Activated CD4-positive, alpha-beta T cell treated with anti-CD3 and anti-CD28 coated beads, Interleukin-2, amount 50 U/mL, for 24 hours (primary cell): ENCODE data around the gene FAM229B.
"Not testable (repeated sequence)": the region's sequence is repeated elsewhere in the genome, so short reads cannot be mapped to it uniquely, and the experiment has no call there.

Experiments
- DNase-seq, 2 donors: peaks; one replicate each; pipeline ENCODE4 v3.0.0-alpha.2; 2020; ENCODE audit warnings: low read depth in 1 of 2, low spot score in 1 of 2

FAM229B gene

DNA sequence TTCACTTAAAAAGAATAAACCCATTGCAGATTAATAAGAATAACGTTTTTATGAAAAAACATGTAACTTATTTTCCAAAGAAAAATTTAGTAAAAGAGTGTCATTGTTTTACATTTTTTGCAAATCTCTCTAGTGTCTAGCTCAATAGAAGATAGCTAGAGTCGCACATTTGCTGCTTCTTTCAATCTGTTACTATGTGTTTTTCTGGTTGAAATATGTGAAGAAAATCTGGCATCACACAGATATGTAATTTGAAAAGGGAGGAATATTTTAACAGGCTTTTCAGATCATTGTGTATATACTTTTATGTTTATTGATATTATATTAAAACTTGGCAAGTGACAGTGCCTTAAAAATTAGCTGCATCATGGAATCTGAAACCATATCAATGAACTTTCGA lies 24.4 kb upstream of the FAM229B start:
- no peak for DNase-seq

DNA sequence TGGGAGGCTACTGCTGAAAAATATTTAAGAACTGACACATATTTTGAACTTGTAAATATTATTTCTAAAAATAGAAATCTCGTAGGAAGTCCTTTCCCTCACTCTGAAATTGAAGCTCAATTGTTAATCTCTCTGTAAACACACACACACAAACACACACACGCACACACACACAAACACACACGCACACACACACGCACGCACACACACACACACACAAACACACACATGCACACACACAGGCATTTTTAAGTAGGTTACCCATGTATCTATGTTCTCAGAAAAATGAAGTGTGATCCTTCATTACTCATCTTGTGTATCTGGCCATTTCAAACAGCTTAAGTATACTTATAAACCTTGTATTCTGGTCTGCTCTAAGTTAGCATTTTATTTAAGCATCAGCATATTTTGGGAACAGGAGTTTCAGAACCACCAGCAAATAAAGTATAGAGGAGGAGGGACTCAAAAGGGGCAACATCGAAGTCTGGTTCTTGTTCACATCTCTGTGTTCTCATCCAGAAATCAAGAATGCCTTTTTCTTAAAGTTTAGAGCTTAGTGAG lies 21.9 kb upstream of the FAM229B start:
- no peak for DNase-seq

DNA sequence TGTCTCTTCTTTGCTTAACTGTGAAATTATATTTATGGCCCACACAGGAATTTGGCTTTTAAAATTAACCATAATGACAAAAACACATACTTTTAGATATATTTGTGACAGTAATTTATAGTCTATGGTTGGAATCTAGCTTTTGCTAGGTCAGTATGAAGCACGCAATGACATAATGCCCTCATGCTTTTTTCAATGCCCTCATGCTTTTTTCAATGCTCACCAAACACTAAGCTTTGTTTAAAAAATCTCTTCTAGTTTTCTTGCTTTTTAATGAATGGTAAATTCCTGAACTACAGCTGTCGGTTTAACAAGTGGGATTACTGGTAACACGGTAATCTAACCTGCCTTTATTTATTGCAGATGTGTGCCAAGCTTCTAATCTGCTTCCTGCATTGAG lies 20.8 kb upstream of the FAM229B start:
- DNase-seq, result no peak

DNA sequence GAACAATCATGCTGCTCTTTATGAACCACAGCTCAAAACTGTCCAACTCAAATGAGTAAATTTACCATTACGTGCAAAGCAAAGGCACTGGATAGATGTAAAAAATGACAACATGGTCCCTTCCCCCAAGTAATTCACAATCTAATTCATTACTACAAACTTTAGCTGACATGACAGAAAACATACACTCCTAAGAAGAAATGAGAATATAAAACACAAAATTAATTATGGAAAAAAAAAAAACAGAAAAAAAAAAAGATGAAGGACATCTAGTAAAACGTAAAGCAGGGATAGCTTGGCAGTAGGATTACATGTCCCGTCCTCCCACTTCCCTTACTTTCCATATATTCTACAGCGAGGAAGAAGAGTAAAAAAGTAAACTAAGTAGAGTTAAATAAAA lies 5.8 kb upstream of the FAM229B start:
- DNase-seq, result no peak

DNA sequence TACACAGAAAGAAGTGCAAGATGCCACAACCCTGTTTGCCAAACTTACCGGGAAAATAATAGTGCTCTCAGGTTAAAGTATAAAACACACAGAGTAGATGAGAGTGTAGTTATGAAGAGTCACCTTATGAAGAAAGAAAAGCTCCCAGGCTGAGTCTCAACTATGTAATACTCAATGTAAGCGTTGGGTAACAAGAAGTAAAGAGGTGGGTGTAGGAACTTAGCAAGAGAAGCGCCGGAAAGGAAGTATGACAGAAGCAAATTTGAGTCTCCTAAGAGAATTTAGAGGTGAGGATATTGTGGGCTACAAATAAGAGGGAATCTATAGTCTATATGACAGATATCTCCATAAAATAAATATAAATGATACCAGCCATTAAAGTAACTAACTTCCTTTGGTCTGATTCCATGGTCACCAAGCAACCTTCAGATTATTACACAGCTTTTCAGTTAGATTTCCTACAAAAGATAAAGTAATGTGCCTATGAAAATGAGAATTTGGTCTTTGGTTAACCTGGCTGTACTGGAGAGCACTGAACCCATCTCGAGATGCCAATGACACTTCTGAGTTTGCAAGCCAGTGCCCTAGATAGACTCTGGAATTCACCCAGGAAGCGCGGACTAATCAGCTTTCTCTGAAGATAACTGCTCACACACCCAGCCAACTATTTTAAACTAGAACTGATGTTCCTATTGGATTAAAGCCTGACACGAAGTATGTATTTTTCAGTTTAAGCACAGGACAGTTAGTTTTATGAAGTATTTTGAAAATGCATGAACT lies 1.9 kb upstream of the FAM229B start:
- DNase-seq, result no peak

DNA sequence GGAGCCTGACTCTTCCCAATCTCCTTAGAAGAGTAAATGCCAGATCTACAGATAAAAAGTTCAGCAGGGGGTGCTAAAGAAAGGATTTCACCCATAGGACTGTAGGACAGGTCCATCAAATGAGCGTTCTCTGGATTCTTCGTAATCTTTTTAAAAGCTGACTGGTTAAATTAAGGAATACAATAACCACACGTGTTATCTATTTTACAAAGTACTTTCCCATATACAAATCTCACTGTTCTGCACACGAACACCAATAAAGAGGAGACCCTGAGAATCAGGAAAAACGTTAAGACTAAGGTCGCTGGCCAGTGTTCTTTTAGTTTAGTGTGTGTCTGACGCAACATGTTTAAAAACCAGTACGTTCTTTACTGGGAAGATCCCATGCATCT lies 651 bp upstream of the FAM229B start:
- peak in 1 of 2 donors; percentile 3 for DNase-seq

DNA sequence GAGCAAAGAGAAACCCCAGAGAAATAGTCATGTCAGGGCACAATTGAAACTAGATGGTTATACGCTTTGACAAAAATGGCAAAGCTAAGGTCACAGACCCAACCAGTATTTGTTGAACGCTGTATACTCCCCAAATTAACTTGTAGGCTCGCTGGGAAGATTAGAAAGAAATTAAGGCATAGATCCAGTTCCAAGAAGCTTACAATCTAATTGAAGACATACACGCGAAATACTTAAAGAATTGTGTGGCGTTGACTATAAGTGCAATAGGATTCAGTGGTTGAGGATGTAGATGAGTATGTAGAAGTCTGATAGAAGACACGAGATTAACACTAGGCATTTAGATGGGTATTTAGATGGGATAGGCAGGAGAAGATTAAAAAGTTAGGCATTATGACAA lies 525 bp downstream of the FAM229B start:
- no peak for DNase-seq

DNA sequence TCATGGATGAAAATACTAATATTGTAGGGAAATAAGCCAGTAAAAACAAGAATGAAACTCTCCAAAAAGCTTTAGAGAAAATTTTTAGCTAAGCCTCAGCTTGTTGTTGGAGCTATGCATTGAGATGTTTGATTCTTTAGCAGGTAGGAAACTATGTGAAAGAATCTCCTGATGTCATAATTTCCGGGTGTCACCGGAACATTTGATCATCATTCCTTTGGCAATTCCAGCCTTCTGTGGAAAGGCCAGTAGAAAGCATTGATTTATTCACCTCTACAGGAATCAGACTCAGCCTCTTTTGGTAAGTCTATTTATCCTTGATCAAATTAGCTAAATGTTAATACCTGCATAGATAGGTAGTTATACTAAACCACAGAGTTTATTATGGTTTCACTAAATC lies 9.5 kb downstream of the FAM229B start:
- DNase-seq, result no peak

DNA sequence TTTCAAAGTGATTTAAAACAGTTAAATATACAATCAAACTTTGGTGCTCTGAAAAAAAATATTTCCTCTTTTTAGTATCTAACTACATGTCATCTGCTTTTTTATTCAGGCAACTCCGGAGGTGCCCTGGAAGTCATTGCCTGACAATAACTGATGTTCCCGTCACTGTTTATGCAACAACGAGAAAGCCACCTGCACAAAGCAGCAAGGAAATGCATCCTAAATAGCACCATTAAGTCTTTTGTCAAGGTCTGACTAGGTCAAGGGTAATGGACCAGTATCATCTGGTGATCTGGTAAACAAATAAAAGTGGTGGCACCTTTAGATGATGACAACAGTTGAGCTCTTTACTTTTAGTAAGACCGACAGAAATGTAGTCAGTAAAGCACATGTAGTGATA lies 13.2 kb downstream of the FAM229B start:
- no peak for DNase-seq

DNA sequence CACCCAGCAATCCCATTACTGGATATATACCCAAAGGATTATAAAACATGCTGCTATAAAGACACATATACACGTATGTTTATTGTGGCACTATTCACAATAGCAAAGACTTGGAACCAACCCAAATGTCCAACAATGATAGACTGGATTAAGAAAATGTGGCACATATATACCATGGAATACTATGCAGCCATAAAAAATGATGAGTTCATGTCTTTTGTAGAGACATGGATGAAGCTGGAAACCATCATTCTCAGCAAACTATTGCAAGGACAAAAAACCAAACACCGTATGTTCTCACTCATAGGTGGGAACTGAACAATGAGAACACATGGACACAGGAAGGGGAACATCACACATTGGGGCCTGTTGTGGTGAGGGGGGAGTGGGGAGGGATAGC lies 18.6 kb downstream of the FAM229B start:
- not testable (repeated sequence) for DNase-seq

DNA sequence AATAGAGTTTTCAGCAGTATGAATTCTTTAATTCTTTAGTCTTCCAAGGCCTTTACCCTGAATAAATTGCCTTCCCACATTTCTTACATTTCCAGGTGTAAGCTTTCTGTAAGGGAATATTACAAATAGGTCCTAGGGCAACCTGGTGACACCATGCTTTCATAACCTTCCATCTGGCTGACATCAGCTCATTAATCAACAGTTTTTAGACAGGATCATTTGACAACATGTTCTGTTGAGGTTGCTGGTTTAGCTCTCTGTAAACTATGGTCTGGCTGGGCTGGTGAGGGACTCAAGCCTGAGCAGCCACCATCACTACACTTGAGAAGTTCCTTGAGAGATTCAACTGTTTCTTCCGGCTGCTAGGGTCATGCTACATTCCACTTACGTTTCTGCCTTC lies 19.2 kb downstream of the FAM229B start:
- no peak for DNase-seq

DNA sequence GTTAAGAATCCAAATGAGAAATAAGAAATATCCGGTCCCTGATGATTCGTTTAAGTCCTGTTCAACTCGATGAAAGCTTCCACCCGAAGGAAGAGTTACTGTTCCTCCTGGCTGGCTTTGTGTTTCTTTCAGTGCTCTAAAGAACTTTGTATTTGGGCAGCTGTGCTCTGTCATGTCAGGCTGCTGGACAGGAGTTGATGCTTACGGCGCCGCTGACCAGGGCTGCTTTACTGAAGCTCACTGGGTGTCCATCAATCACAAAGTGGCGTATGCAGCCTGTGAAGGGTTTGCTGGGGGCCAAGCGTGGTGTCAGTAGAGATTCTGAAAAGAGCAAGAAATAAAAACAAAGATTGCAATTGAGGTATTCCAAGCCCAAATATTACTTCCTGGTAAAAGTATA lies 21.9 kb downstream of the FAM229B start:
- DNase-seq, result no peak

DNA sequence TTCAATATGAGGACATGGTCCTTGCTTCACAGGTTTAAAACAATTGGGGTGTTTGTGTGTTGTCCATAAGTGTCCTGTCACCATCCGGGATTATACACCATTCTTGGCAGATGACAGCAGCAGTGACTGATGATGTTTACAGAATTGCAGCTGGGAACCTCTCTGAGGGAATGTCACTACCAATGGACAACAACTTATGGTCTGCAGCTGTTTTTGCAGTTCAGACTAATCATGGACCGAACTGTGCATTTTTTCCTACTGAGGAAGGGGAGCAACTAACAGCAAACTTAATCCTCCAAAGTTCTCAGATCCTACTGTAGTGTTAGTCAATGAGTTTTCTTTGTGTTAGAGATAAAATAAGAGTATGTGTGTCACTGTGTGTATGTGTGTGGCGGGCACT lies 26.0 kb downstream of the FAM229B start:
- no peak for DNase-seq

DNA sequence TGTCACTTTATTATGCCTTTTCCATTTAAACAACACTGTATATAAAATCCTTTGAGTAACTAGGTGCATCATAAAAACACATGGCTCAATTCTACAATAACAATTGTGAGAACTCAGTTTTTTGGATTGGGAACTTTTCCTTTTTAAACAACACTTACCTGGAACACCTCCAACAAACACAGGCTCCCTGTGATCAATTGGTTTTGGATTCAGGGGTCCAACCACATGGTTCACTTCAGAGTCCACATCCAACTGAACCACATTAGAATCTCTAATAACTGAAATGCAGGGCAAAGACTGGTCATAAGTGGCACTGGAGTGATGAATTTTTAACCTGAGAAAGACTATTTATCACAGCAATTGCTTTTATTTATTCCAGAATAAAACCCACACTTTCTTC lies 26.5 kb downstream of the FAM229B start:
- DNase-seq, result no peak

DNA sequence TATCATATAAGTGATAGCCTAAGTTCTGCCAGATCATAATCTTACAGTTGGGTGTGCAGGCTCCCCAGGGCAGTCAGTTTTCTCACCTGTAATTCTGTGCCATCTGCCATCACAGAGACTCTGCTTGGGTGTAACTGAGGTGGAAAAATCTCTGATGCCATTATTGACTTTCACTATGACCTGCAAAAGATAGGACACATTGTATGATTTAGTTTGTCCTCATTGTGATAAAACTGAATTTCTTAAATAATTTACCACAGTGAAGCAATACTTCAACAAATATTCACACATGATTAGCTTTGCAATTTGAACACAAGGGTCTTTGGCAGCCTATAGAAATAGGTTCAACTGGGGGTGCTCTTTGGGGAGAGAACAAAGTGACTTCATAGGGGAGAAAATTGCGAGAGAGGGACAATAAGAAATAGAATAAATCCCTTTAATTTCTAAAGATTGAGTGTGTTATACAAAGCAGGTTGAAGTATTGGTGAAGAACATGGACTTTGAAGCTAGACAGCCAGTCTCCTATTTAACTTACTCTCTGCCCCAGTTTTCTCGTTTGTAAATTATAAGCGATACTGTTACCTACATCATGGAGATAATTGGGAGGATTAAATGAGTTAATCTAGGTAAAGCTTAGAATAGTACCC lies 27.3 kb downstream of the FAM229B start:
- no peak for DNase-seq

DNA sequence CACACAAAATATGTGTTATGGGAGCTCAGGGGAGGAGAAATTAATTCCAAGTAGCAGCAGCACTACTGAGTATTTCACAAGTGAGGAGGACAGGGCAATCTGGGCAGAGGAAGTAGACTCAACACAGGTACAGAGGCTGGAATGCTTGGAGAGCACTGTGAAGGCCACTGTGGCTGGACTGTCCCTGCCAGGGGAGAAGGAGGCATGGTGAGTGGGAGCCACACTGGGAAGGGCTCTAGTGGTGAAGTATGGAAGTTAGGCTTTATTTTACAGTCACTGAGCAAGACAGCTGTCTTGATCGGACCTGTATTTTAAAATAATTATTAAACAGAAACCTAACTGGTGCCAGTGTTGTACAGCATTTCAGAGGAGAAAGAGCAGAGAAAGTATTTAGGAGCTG lies 28.8 kb downstream of the FAM229B start:
- DNase-seq, result no peak

DNA sequence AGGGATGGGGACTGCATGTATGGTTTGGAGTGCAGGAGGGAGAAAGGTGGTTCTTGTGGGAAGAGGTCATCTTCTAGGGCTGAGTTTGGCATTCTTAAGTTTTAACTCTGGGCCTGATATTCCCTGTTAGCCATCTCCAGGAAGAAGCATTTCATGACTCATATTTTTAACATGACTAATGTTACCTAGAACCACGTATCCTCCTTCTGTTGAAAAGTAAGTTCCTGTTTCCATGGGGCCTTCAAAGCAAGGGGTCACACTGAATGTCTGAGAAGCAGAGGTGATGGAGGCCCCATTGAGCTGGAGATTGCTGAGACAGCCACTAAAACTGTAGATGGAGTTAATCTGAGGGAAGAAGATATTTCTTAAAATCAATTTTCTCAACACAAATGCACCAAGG lies 30.2 kb downstream of the FAM229B start:
- DNase-seq, result no peak

DNA sequence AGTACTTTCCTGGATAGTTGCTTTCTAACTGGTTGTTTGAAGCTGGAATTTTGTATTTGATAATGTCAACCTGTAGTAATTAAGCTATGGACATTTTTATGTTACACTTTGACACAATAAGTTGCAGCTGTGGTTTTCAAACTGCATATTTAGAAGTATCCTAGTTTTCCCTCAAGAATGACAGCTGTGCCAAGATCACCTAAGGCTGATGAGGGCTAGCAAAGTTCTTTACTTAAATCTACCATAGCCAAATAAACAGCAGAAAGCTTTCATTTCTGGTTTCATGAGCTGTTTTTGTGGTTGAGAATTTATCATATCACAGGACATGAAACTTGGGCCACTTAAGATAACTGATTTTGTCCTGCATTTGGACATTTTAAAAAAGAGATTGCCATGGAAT lies 30.6 kb downstream of the FAM229B start:
- no peak for DNase-seq

DNA sequence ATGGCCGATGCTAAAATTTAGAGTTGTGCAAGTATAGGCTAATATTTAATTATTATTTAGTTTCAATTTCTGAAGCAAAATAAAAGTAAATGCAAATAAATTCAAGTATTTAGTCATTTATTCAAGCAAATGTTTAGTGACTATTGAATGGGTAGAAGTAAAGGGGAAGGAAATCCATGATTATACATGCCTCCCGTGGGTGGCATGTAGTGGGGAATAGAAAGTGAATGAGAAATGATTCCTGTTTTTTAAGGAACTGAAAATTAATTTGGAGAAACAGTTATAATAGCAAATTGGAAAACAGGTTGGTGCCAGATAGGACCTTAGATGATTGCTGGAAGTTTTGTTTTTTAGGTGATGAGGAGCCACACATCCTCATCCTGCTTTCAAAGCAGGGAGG lies 35.4 kb downstream of the FAM229B start:
- no peak for DNase-seq

DNA sequence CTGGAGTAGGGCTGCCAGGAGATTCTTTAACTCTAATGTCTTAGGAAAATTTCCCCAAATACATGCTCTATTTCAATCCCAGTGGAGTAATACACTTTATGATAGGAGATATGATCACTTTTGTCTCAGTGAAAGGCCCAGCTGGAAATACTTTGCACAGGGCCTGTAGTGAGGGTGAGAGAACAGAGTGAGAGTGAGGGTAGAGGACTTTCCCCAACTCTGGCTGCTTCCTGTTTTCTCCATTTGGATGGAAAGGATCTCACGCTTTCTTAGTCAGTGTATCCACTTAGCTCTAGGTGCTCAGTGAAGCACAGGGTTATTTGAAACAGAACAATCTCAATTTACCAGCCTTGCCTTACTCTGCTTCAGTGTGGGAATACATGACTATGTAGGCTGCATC lies 36.6 kb downstream of the FAM229B start:
- DNase-seq, result no peak

DNA sequence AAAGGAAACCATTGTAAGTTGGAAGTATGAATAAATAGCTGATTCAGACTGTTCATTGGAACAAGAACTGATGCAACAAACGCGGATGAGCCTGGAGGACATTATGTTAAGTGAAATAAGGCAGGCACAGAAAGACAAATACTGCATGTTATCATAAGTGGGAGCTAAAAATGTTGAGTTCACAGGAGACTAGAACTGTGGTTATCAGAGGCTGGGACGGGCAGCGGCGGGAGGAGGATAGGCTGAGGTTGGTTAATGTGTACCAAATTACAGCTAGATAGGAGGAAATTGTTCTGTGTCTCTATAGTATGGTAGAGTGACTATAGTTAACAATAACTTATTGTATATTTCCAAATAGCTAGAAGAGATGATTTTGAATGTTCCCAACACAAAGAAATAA lies 40.8 kb downstream of the FAM229B start:
- no peak for DNase-seq

DNA sequence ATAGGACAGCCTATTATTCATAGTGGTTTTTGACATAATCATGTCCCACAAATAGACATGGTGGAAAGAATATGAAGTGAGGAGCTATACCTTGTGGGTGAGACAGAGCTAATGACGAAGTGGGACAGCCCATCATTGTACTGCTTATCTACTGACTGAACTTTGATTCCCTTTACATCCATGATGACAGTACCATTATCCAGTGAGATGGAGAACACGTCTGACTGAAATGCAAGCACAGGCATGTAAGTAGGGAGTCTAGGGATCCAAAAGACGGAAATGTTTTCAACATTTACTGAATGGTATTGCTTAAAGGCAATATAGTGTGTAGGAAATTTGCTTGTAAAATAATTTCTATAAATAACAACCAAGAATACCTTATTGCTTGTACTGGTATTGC lies 43.5 kb downstream of the FAM229B start:
- DNase-seq, result no peak

DNA sequence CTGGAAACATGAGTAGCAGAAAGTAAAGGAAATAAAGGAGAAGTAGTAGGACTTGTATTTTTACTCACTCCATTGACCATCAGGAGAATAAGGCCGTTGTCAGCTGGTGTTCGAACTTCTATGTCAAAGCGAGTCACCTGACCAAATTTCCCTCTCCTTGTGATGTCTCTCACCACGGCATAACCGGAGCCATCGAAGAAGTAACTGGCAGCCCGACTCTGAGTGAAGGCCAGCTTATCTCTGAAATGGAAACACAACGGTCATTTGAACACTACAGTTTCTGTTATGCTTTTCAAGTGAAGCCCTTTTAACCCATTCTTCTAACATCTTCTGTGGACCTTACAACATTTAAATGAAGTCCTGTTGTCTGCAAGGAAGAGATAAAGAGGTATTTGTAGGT lies 51.7 kb downstream of the FAM229B start:
- no peak for DNase-seq
